ENCODE data around the gene SKI.

Gene SKI

GRCh38 chr1:2194898-2195673, 33.0 kb upstream of the SKI start:
- Histone ChIP-seq H3K4me3 (ENCODE audit: low read length) (peak overlapping the region; percentile 68), H3K27me3 (replicated peaks; ENCODE audit: insufficient read depth, low read length) (0 out of 2 replicates have a peak, but pooled peaks cover 9% of the 10 kb centered on the region), H3K4me1 (ENCODE audit: low read length) (no peaks in the 10 kb centered on the region; the same call in 1 of the 2 replicates), H4K20me1 (ENCODE audit: insufficient read depth, low read length) (no peaks in the 10 kb centered on the region), H3K79me2 (ENCODE audit: low read length) (no peaks in the 10 kb centered on the region), H3K4me2 (ENCODE audit: low read depth, low read length) (peak overlapping the region; percentile 96), H3K9me3 (replicated peaks; ENCODE audit: insufficient read depth, low read length) (no peaks in the 10 kb centered on the region), H3F3A (ENCODE audit: insufficient read depth, low read length) (0 out of 2 replicates have a peak, but pooled peaks cover 3% of the 10 kb centered on the region), H2AFZ (ENCODE audit: low read length) (peak overlapping the region; percentile 98), H3K36me3 (replicated peaks; ENCODE audit: insufficient read depth, low read length) (no peaks in the 10 kb centered on the region), H3K9me2 (replicated peaks; ENCODE audit: insufficient read depth, low read length) (no peaks in the 10 kb centered on the region), H3K9ac (ENCODE audit: low read length) (peak overlapping the region; percentile 51; the same call in 1 of the 2 replicates), H3K27ac (ENCODE audit: low read length) (peak overlapping the region; percentile 50; the same call in 1 of the 2 replicates)
- TF ChIP-seq CTCF (IDR thresholded peaks at IDR 0.05; ENCODE audit: low read length), result peak; percentile 91
- TF ChIP-seq EZH2 (optimal IDR thresholded peaks at IDR 0.05; ENCODE audit: low read depth, low read length), result no peak
- no peak for TF ChIP-seq EZH2phosphoT487 (IDR thresholded peaks at IDR 0.05; ENCODE audit: low read length)
- DNase-seq, result peak; percentile 79

- Histone ChIP-seq H3F3A (ENCODE audit: insufficient read depth, low read length) (0 out of 2 replicates have a peak, but pooled peaks cover 3% of the 10 kb centered on the region), H3K27me3 (replicated peaks; ENCODE audit: insufficient read depth, low read length) (peaks cover 15% of the 10 kb centered on the region), H3K4me2 (ENCODE audit: low read depth, low read length) (no peak overlapping the region; the same call in 1 of the 2 replicates), H2AFZ (ENCODE audit: low read length) (peak overlapping the region; percentile 98), H3K27ac (ENCODE audit: low read length) (no peak overlapping the region), H3K9me2 (replicated peaks; ENCODE audit: insufficient read depth, low read length) (no peaks in the 10 kb centered on the region), H3K79me2 (ENCODE audit: low read length) (no peaks in the 10 kb centered on the region), H3K4me1 (ENCODE audit: low read length) (no peaks in the 10 kb centered on the region; the same call in 1 of the 2 replicates), H3K36me3 (replicated peaks; ENCODE audit: insufficient read depth, low read length) (no peaks in the 10 kb centered on the region), H3K9me3 (replicated peaks; ENCODE audit: insufficient read depth, low read length) (no peaks in the 10 kb centered on the region), H3K9ac (ENCODE audit: low read length) (no peak overlapping the region), H4K20me1 (ENCODE audit: insufficient read depth, low read length) (no peaks in the 10 kb centered on the region), H3K4me3 (ENCODE audit: low read length) (no peak overlapping the region)
- no peak for TF ChIP-seq EZH2phosphoT487 (IDR thresholded peaks at IDR 0.05; ENCODE audit: low read length)
- TF ChIP-seq CTCF (IDR thresholded peaks at IDR 0.05; ENCODE audit: low read length), result no peak
- no peak for TF ChIP-seq EZH2 (optimal IDR thresholded peaks at IDR 0.05; ENCODE audit: low read depth, low read length)
- DNase-seq, result no peak
Observed at GRCh38 chr1:2195785-2196184, 32.3 kb upstream of the SKI start.

- Histone ChIP-seq H3K9ac (ENCODE audit: low read length) (no peak overlapping the region), H4K20me1 (ENCODE audit: insufficient read depth, low read length) (no peaks in the 10 kb centered on the region), H3K9me2 (replicated peaks; ENCODE audit: insufficient read depth, low read length) (no peaks in the 10 kb centered on the region), H3K4me2 (ENCODE audit: low read depth, low read length) (no peak overlapping the region), H3K79me2 (ENCODE audit: low read length) (no peaks in the 10 kb centered on the region), H3K9me3 (replicated peaks; ENCODE audit: insufficient read depth, low read length) (no peaks in the 10 kb centered on the region), H3K4me3 (ENCODE audit: low read length) (no peak overlapping the region), H3K4me1 (ENCODE audit: low read length) (no peaks in the 10 kb centered on the region; the same call in 1 of the 2 replicates), H3K36me3 (replicated peaks; ENCODE audit: insufficient read depth, low read length) (no peaks in the 10 kb centered on the region), H3K27ac (ENCODE audit: low read length) (no peak overlapping the region), H3F3A (ENCODE audit: insufficient read depth, low read length) (0 out of 2 replicates have a peak, but pooled peaks cover 3% of the 10 kb centered on the region), H2AFZ (ENCODE audit: low read length) (no peak overlapping the region), H3K27me3 (replicated peaks; ENCODE audit: insufficient read depth, low read length) (peaks cover 22% of the 10 kb centered on the region)
- no peak for TF ChIP-seq CTCF (IDR thresholded peaks at IDR 0.05; ENCODE audit: low read length)
- TF ChIP-seq EZH2phosphoT487 (IDR thresholded peaks at IDR 0.05; ENCODE audit: low read length), result no peak
- TF ChIP-seq EZH2 (optimal IDR thresholded peaks at IDR 0.05; ENCODE audit: low read depth, low read length), result no peak
- no peak for DNase-seq
Observed at GRCh38 chr1:2196901-2197638, 31.0 kb upstream of the SKI start.

Measured in MM.1S (cell line).